Left colon (tissue), 2 donors: ENCODE data around the gene RPS6KC1. TPM values are rescaled to one million over a fixed set of nuclear protein-coding genes. Genes with fewer than 3 reads are reported as not detected.
"Not testable (repeated sequence)": the region's sequence is repeated elsewhere in the genome, so short reads cannot be mapped to it uniquely, and the experiment has no call there.

Source experiments
- ATAC-seq: fragments of 200-7000 bp; cut with Tn5 transposase; one replicate; pipeline ENCODE4 v1.9.1; 2020; ENCODE audit warnings: mild to moderate bottlenecking, moderate library complexity
- DNase-seq, 2 donors: peaks; one replicate each; pipeline ENCODE4 v3.0.0-alpha.2; 2020
- intact Hi-C, 2 donors: fragments of 100-400 bp; cut with DNase I in 1 of 2; cut with micrococcal nuclease in 1 of 2; formaldehyde crosslinking; loops; one replicate each; pipeline versions ENCODE4 v1.11.2 to v1.14.0; 2022; cut with DNase I, micrococcal nuclease
- long read RNA-seq: library from polyadenylated mRNA; unstranded; transcript quantifications from one replicate; pipeline ENCODE4 v2.0.0, GENCODE V29; 2021
- total RNA-seq, 2 donors: library from RNA; stranded (reverse); fragmentation: NEBNext Ultra II Directional; extraction: Animal tissue kit (Norgen Biotek cat#: 25700); gene quantifications; one replicate each; pipeline ENCODE4 v1.2.1, GENCODE V29; 2021
- donor health status: DM: no; HTN: no; CAD: no.
- donor health status: DM: yes; HTN: yes; CAD: no.

RPS6KC1 gene
- total RNA-seq: 10 to 100 TPM in 1 of 2 donors, 1 to 10 TPM in 1; 9.4 to 11.2 TPM
- long read RNA-seq, full-length matches to known transcripts: 6 of 10 reads
- long read RNA-seq, partial matches to known transcripts: 2 of 10 reads
- long read RNA-seq, other reads (novel, unspliced or antisense): 2 of 10 reads

GRCh38 chr1:213051127-213051880, at the start of gene RPS6KC1:
Gene RPS6KC1 (plus strand): TSS chr1:213051241. CDS start chr1:213051405, 164 bp downstream.
- intact Hi-C loops: no loop called here
- DNase-seq (peak; percentile 84 to 88), ATAC-seq (peak; percentile 99)

DNA sequence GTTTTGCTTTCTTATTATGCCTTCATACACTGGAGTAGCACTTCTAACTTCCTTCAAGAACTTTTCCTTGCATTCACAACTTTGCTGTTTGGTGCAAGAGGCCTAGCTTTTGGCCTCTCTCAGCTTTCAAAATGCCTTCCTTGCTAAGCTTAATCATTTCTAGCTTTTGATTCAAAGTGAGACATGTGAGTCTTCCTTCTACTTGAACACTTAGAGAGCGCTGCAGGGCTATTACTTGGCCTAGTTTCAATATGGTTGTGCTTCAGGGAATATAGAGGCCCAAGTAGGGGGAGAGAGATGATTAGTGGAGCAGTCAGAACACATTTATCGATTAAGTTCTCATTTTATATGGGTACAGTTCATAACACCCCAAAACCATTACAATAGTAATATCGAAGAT, 47.8 kb upstream of the RPS6KC1 start:
- intact Hi-C loops: no loop called here
- no peak for DNase-seq
- ATAC-seq: no peak

DNA sequence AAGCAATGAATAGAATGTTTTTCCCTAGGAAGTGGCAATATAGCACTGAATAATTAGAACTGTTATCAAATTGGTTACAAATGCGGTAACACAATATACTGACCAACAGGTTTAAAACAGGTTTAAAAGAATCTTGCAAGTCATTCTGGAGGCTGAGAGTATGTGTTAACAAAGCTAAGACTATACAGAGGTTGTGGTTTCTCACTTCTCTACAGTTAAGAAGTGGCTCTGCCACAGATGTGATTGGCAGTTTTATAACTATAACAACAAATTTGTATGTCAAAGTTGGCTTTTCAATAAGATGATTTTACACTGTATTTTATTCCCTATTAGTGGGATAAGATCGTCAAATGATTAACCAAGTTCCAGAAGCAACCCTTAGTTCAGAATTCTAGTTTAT, 42.5 kb upstream of the RPS6KC1 start:
- intact Hi-C loops: no loop called here
- ATAC-seq: no peak
- no peak for DNase-seq

GRCh38 chr1:213014642-213015041, 36.4 kb upstream of the RPS6KC1 start:
- intact Hi-C loops: no loop called here
- no peak for ATAC-seq
- DNase-seq: no peak

DNA sequence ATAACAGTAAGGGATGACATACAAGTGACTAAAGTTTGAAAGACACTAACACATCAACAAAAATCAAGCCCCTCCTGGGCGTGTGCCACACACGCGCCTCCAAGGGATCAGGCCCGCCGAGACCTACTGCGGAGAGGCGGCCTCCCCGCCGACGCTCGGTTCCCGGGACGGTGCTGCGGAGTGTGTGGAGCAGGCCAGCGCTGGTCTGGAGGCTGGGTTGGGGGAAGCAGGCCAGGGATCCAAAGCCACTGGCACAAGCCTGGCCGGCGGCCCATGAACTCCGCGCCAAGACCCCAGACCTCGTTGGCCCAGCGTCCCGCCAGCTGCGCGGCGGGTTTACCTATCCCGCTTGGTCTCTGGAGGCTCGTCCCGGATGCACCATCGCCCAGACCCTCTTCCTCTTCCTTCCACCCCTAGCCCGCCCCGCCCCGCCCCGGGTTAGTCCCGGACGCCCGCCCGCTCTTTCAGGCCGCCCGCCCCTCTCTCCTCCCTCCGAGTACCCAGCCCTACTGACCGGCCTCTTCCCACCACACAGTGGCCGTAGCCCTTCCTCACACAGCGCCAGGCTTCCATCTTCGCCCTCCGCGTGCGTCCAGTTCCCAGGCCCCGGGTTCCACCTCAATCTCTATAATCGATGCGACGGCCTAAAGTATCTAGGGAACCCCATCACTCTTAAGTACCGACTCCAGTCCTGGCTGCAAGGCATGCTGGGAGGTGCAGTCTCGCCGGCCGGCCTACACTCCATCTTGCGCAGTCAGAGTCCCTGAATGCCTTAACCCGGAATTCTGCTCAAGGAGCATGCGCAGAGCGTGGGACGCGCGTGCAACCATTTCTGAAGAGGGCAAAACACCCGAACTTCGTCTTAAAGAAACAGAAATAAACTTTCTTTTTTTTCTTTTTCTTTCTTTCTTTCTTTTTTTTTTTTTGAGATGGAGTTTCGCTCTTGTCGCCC, 35.7 kb upstream of the RPS6KC1 start, which contains the start of gene ANGEL2:
Gene ANGEL2 (minus strand): TSS at position 769 of the 952 bp plus-strand sequence. CDS start 196 bp downstream, at position 573.
- intact Hi-C loops: no loop called here
- peak; percentile 96 for ATAC-seq

GRCh38 chr1:213017447-213018273, 33.4 kb upstream of the RPS6KC1 start:
- ATAC-seq: no peak
- intact Hi-C loops: no loop called here

More for the DNA sequence above, 35.7 kb upstream of the RPS6KC1 start, which contains the start of gene ANGEL2:
- peak; percentile 96 to 97 for DNase-seq

GRCh38 chr1:213019450-213019849, 31.6 kb upstream of the RPS6KC1 start:
- intact Hi-C loops: no loop called here
- ATAC-seq: no peak

More at GRCh38 chr1:213017447-213018273, 33.4 kb upstream of the RPS6KC1 start:
- no peak for DNase-seq

DNA sequence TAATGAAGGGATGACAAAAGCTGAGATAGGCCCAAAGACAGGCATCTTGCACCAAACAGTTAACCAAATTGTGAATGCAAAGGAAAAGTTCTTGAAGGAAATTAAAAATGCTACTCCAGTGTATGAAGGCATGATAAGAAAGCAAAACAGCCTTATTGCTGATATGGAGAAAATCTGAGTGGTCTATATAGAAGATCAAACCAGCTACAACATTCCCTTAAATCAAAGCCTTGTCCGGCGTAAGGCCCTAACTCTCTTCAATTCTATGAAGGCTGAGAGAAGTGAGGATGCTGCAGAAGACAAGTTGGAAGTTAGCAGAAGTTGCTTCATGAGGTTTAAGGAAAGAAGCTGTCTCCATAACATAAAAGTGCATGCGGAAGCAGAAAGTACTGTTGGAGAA, 31.0 kb upstream of the RPS6KC1 start:
- intact Hi-C loops: no loop called here

More at GRCh38 chr1:213019450-213019849, 31.6 kb upstream of the RPS6KC1 start:
- DNase-seq: no peak

GRCh38 chr1:213027024-213027423, 24.0 kb upstream of the RPS6KC1 start:
- ATAC-seq, intact Hi-C loops: not testable (repeated sequence)

More for the DNA sequence above, 31.0 kb upstream of the RPS6KC1 start:
- ATAC-seq (no peak), DNase-seq (no peak)

GRCh38 chr1:213032651-213033050, 18.4 kb upstream of the RPS6KC1 start:
- DNase-seq (no peak), ATAC-seq (no peak)
- intact Hi-C loops: no loop called here

More at GRCh38 chr1:213027024-213027423, 24.0 kb upstream of the RPS6KC1 start:
- not testable (repeated sequence) for DNase-seq

DNA sequence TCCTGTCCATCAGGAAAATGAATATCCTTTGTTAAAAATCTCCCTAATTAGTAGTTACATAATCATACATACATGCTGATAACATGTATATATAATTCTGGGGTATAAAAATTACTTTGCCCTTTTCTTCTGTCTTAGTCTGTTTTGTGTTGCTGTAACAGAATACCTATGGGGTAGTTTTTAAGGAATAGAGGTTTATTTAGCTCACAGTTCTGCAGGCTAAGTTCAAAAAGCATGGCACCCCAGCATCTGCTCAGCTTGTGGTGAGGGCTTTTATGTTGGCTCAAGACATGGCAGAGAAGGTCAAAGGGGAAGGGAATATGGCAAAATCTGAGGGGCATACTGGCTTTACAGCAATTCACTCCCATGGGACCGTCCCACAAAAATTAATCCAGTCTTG, 16.3 kb upstream of the RPS6KC1 start:
- intact Hi-C loops: no loop called here
- no peak for DNase-seq
- no peak for ATAC-seq

GRCh38 chr1:213035573-213035972, 15.5 kb upstream of the RPS6KC1 start:
- no peak for ATAC-seq
- intact Hi-C loops: no loop called here

GRCh38 chr1:213041443-213041842, 9.6 kb upstream of the RPS6KC1 start:
- no peak for DNase-seq
- ATAC-seq: no peak
- intact Hi-C loops: no loop called here

More at GRCh38 chr1:213035573-213035972, 15.5 kb upstream of the RPS6KC1 start:
- DNase-seq: no peak

GRCh38 chr1:213045321-213046226, 5.5 kb upstream of the RPS6KC1 start:
- DNase-seq, intact Hi-C loops, ATAC-seq: not testable (repeated sequence)

DNA sequence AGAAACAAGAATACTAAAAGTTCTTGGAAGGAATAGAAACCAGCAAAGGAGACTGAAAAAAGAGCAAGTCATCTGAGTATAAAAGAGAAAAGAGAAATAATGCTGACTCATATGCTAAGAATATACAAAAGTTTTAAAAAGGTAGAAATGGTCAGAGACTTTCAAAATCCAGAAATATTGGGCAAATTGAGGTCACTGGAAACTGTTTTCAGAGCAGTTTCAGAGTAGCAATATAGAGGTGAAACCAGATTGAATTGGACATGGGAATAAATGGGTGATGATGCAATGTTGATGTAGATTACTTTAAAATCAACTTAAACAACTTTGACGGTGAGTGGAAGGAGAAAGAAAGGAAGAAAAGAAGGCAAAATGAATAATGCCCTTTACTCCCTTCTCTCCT, 1.8 kb upstream of the RPS6KC1 start:
- ATAC-seq (no peak), DNase-seq (no peak)
- intact Hi-C loops: no loop called here

DNA sequence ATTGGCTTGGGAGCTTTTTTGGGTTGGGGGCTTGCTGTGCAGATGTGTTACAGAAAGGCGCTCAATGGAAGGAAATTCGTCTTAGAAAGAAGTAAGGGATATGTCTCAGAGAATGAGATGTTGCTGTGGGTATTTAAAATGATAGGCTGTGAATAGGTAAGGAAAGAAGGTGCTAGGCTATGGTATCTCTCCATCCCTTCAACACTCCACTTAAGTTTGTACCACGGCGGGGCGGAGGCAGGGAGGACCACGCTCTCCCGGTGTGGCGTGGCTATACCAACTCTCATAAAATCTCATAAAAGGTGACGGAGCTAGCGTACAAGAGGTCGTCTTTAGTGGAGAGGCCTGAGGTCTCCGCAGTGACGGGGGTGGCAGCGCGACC, 305 bp upstream of the RPS6KC1 start:
- ATAC-seq (peak; percentile 63), DNase-seq (no peak)
- intact Hi-C loops: no loop called here

- DNase-seq: no peak
- no peak for ATAC-seq
These were observed 801 bp downstream of the RPS6KC1 start for GRCh38 chr1:213051881-213052202.

More at GRCh38 chr1:213051881-213052202, 801 bp downstream of the RPS6KC1 start:
- intact Hi-C loops: no loop called here
